ENCODE measurements around the gene PPP6R2.

DNA sequence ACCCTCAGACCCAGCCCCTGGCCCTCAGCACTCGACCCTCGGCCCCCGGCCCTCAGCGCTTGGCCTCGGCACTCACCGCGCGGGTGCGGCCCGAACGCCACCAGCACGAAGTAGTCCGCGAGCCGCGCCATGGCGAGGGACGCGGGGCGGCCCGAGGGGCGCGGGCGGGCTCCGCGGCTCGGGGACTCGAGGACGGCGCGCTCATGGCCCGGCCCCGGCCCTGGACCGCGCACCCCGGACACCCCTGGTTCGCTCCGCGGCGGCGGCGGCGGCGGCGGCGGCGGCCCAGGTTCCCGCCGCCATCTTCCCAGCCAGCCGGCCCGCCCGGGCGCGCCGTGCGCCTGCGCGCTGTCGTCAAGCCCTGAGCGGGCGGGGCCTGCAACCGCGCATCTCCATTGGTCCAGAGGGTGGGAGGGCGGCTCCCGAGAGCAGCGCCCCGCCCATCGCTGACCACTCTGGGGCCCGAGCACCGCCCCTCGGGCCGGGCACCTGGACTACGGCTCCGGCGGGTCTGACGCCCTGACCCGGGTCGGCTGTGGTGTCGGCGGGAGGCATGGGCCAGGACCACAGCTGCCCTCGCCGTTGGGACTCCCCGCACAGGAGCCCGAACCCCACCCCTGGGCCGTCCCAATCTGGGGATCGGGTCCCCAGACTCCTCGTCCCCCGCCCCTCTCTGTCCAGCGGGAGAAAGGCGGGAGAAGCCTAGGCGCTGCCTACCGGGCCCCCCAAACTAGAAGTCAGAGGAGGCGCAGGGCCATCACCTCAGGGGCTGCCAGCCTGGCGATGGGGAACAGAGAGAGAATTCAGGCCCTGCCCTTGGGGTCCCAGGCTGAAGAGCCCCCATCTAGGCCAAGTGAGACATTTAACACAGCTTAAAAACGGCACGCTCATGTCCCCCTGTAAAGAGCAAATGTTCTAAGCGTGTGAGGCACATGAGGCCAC lies 131.9 kb downstream of the PPP6R2 start, which contains the start of gene SBF1:
- TF ChIP-seq GATA2 (IDR thresholded peaks at IDR 0.05; ENCODE audit: low read depth, low read length) = no peak
- no peak for TF ChIP-seq GATA3 (IDR thresholded peaks at IDR 0.05; ENCODE audit: low read depth, low read length)

Data from SH-SY5Y (cell line).